Coronary artery (tissue), 2 donors: ENCODE measurements around the gene NOC2L.

Source experiments
- DNase-seq: peaks from one replicate; pipeline ENCODE4 v3.0.0-alpha.2; 2017; ENCODE audit warnings: low spot score
- H3K27ac ChIP-seq, 2 donors: fragments of 200-600 bp; sonication (generic); one replicate each; pipeline ENCODE4 v1.5.1; 2016 to 2019
- H3K4me3 ChIP-seq: fragments of 200-600 bp; sonication (generic); 2 replicates; pipeline ENCODE4 v1.5.1; 2016; ENCODE audit warnings: mild to moderate bottlenecking, moderate library complexity
- CTCF ChIP-seq: fragments of 200-600 bp; sonication (generic); IDR thresholded peaks from one replicate; pipeline ENCODE4 v1.5.1; 2019; ENCODE audit warnings: antibody characterized with exemption

The NOC2L gene

GRCh38 chr1:1003618-1004419 lies 44.8 kb upstream of the NOC2L start:
- H3K4me3 ChIP-seq = no peak overlapping the region
- no peak for TF ChIP-seq CTCF
- H3K27ac ChIP-seq = no peak overlapping the region
- no peak for DNase-seq

- no peak for DNase-seq
- Histone ChIP-seq H3K27ac (peak overlapping the region; percentile 96 to 100), H3K4me3 (peak overlapping the region; percentile 89)
- no peak for TF ChIP-seq CTCF
Measured at GRCh38 chr1:1001057-1001783, 42.2 kb upstream of the NOC2L start.

GRCh38 chr1:1000357-1001056 lies 41.5 kb upstream of the NOC2L start:
- no peak for TF ChIP-seq CTCF
- peak; percentile 92 for DNase-seq
- H3K27ac ChIP-seq = peak overlapping the region; percentile 96 to 100
- H3K4me3 ChIP-seq = peak overlapping the region; percentile 89

GRCh38 chr1:999725-1000356 lies 40.8 kb upstream of the NOC2L start, which contains the start of gene HES4:
Gene HES4, minus strand, starts transcription at chr1:1000097. Its CDS starts 124 bp downstream, at chr1:999973.
- Histone ChIP-seq H3K27ac (peak within 1 kb of the TSS; percentile 96 to 100), H3K4me3 (peak within 1 kb of the TSS; percentile 89)
- TF ChIP-seq CTCF = no peak
- peak; percentile 96 for DNase-seq

- Histone ChIP-seq H3K27ac (peak overlapping the region; percentile 96 to 100), H3K4me3 (peak overlapping the region; percentile 89)
- no peak for TF ChIP-seq CTCF
- no peak for DNase-seq
Measured at GRCh38 chr1:998995-999724, 40.1 kb upstream of the NOC2L start.

GRCh38 chr1:998745-998994 lies 39.6 kb upstream of the NOC2L start:
- DNase-seq = no peak
- H3K4me3 ChIP-seq = peak overlapping the region; percentile 89
- peak overlapping the region; percentile 96 to 100 for H3K27ac ChIP-seq
- no peak for TF ChIP-seq CTCF
